H9 (cell line): ENCODE results near the gene TAF11L9. TPM values are rescaled to one million over a fixed set of nuclear protein-coding genes. Genes with fewer than 3 reads are reported as not detected.
"Not testable (repeated sequence)": the region's sequence is repeated elsewhere in the genome, so short reads cannot be mapped to it uniquely, and the experiment has no call there.

Source experiments
- DNase-seq: peaks from one replicate; pipeline ENCODE4 v3.0.0-alpha.2; 2017
- H2AFZ ChIP-seq: one replicate; pipeline ENCODE4 v1.6.1; 2013; ENCODE audit warnings: mild to moderate bottlenecking, low read length, control low read depth, moderate library complexity
- H2AK5ac ChIP-seq: 2 replicates; pipeline ENCODE4 v1.6.1; 2013; ENCODE audit warnings: low read length, control low read depth, mixed read lengths; ENCODE audit not compliant: insufficient read length
- H2BK120ac ChIP-seq: one replicate; pipeline ENCODE4 v1.6.1; 2013; ENCODE audit warnings: low read depth, mild to moderate bottlenecking, low read length, control low read depth, inconsistent platforms; ENCODE audit not compliant: poor library complexity, severe bottlenecking
- H2BK12ac ChIP-seq: 2 replicates; pipeline ENCODE4 v1.6.1; 2013; ENCODE audit warnings: low read length, control low read depth, mixed read lengths, low read depth; ENCODE audit not compliant: insufficient read length
- H2BK15ac ChIP-seq: 2 replicates; pipeline ENCODE4 v1.6.1; 2013; ENCODE audit warnings: low read depth, low read length, control low read depth
- H2BK20ac ChIP-seq: one replicate; pipeline ENCODE4 v1.6.1; 2013; ENCODE audit warnings: low read depth, mild to moderate bottlenecking, low read length, control low read depth, inconsistent platforms; ENCODE audit not compliant: poor library complexity, severe bottlenecking
- H2BK5ac ChIP-seq: 2 replicates; pipeline ENCODE4 v1.6.1; 2013; ENCODE audit warnings: low read length, control low read depth, mixed read lengths; ENCODE audit not compliant: insufficient read length
- H3K14ac ChIP-seq: 2 replicates; pipeline ENCODE4 v1.6.1; 2013; ENCODE audit warnings: low read length, control low read depth; ENCODE audit not compliant: insufficient read depth
- H3K18ac ChIP-seq: 2 replicates; pipeline ENCODE4 v1.6.1; 2013; ENCODE audit warnings: low read depth, mild to moderate bottlenecking, mixed read lengths, low read length, control low read depth; ENCODE audit not compliant: insufficient read length
- H3K23ac ChIP-seq: 2 replicates; pipeline ENCODE4 v1.6.1; 2013; ENCODE audit warnings: low read length, control low read depth, mixed read lengths, low read depth; ENCODE audit not compliant: insufficient read length
- H3K23me2 ChIP-seq: 2 replicates; pipeline ENCODE4 v1.6.1; 2013; ENCODE audit warnings: low read depth, mild to moderate bottlenecking, mixed read lengths, low read length, control low read depth; ENCODE audit not compliant: insufficient read length, poor library complexity, severe bottlenecking
- H3K27ac ChIP-seq: 2 replicates; pipeline ENCODE4 v1.5.1; 2013; ENCODE audit warnings: low read length, control low read depth, mixed read lengths, low read depth; ENCODE audit not compliant: insufficient read length
- H3K27me3 ChIP-seq: 2 replicates; pipeline ENCODE4 v1.6.1; 2013; ENCODE audit warnings: low read length, control low read depth, inconsistent platforms; ENCODE audit not compliant: insufficient read depth
- H3K4ac ChIP-seq: 2 replicates; pipeline ENCODE4 v1.6.1; 2013; ENCODE audit warnings: low read depth, mild to moderate bottlenecking, control low read depth, inconsistent platforms, low read length, moderate library complexity
- H3K4me1 ChIP-seq: 2 replicates; pipeline ENCODE4 v1.6.1; 2013; ENCODE audit warnings: low read length, control low read depth, inconsistent platforms; ENCODE audit not compliant: insufficient read depth
- H3K4me2 ChIP-seq: 2 replicates; pipeline ENCODE4 v1.6.1; 2013; ENCODE audit warnings: low read length, control low read depth, mixed read lengths; ENCODE audit not compliant: insufficient read length, insufficient read depth
- H3K56ac ChIP-seq: 2 replicates; pipeline ENCODE4 v1.6.1; 2013; ENCODE audit warnings: low read depth, mild to moderate bottlenecking, mixed read lengths, low read length, control low read depth; ENCODE audit not compliant: insufficient read length
- H3K79me1 ChIP-seq: 2 replicates; pipeline ENCODE4 v1.6.1; 2013; ENCODE audit warnings: low read depth, mild to moderate bottlenecking, moderate library complexity, low read length, control low read depth, inconsistent platforms; ENCODE audit not compliant: insufficient read depth, poor library complexity, severe bottlenecking
- H3K79me2 ChIP-seq: 2 replicates; pipeline ENCODE4 v1.6.1; 2013; ENCODE audit warnings: low read length, control low read depth, inconsistent platforms; ENCODE audit not compliant: insufficient read depth
- H3K9ac ChIP-seq: 2 replicates; pipeline ENCODE4 v1.6.1; 2013; ENCODE audit warnings: low read length, control low read depth, mixed read lengths; ENCODE audit not compliant: insufficient read length; ENCODE audit errors: extremely low read depth
- H3K9me3 ChIP-seq: one replicate; pipeline ENCODE4 v1.6.1; 2013; ENCODE audit warnings: low read depth, low read length, inconsistent platforms; ENCODE audit not compliant: control insufficient read depth
- H3T11ph ChIP-seq: one replicate; pipeline ENCODE4 v1.6.1; 2013; ENCODE audit warnings: mild to moderate bottlenecking, low read length, control low read depth, inconsistent platforms
- H4K20me1 ChIP-seq: one replicate; pipeline ENCODE4 v1.6.1; 2013; ENCODE audit not compliant: control insufficient read depth, insufficient read length, insufficient read depth
- H4K5ac ChIP-seq: 2 replicates; pipeline ENCODE4 v1.6.1; 2013; ENCODE audit warnings: low read depth, mild to moderate bottlenecking, mixed read lengths, low read length, control low read depth; ENCODE audit not compliant: insufficient read length
- H4K8ac ChIP-seq: replicated peaks from 2 replicates; pipeline ENCODE4 v1.6.1; 2013; ENCODE audit warnings: low read length, control low read depth, mixed read lengths, low read depth; ENCODE audit not compliant: insufficient read length
- H4K91ac ChIP-seq: 2 replicates; pipeline ENCODE4 v1.6.1; 2013; ENCODE audit warnings: low read depth, mild to moderate bottlenecking, moderate library complexity, mixed read lengths, low read length, control low read depth; ENCODE audit not compliant: insufficient read length
- H3K27ac Mint-ChIP-seq, 3 experiments: 2 replicates in 2 of 3; 3 replicates in 1 of 3; pipeline ENCODE4 v1.8.0; 2020 to 2021; ENCODE audit warnings: mixed read lengths in 3 of 3, mild to moderate bottlenecking in 1 of 3, moderate library complexity in 1 of 3
- H3K27me3 Mint-ChIP-seq: 2 replicates; pipeline ENCODE4 v1.8.0; 2021; ENCODE audit warnings: low read depth, mild to moderate bottlenecking, moderate library complexity, mixed read lengths
- H3K36me3 Mint-ChIP-seq, 3 experiments: 2 replicates in 2 of 3; 3 replicates in 1 of 3; pipeline ENCODE4 v1.8.0; 2020 to 2021; ENCODE audit warnings: low read depth in 3 of 3, mixed read lengths in 3 of 3; ENCODE audit not compliant: insufficient read depth in 1 of 3
- H3K4me1 Mint-ChIP-seq, 2 experiments: 2 replicates each; pipeline ENCODE4 v1.8.0; 2020; ENCODE audit warnings: mixed read lengths in 2 of 2
- H3K4me3 Mint-ChIP-seq, 2 experiments: 2 replicates in 1 of 2; 3 replicates in 1 of 2; pipeline ENCODE4 v1.8.0; 2020 to 2021; ENCODE audit warnings: mild to moderate bottlenecking in 2 of 2, mixed read lengths in 2 of 2, moderate library complexity in 1 of 2
- H3K9me3 Mint-ChIP-seq, 2 experiments: 2 replicates in 1 of 2; 3 replicates in 1 of 2; pipeline ENCODE4 v1.8.0; 2020; ENCODE audit warnings: mild to moderate bottlenecking in 2 of 2, mixed read lengths in 2 of 2, moderate library complexity in 1 of 2
- WGBS: extraction: QIAGEN DNeasy Blood & Tissue Kit; methylation state at CpG from one replicate; pipeline ENCODE4 v1.1.7; 2013; ENCODE audit warnings: missing lambda C conversion rate, low lambda C conversion rate, mixed read lengths; ENCODE audit not compliant: insufficient read length; ENCODE audit errors: extremely low coverage; 5-methylcytosine and 5-hydroxymethylcytosine counted together
- total RNA-seq: library from RNA; stranded (reverse); gene quantifications from 2 replicates; pipeline ENCODE4 v1.2.1, GENCODE V29; 2021
- TF ChIP-seq, protein P1 (sequence below): fragments of 200-600 bp; sonication (generic); conservative IDR thresholded peaks from 3 replicates; pipeline ENCODE4 v1.8.0; 2021; ENCODE audit warnings: antibody characterized with exemption, mild to moderate bottlenecking

TAF11L9 gene
- total RNA-seq, 1 experiment from 2014 or later, result not detected

DNA sequence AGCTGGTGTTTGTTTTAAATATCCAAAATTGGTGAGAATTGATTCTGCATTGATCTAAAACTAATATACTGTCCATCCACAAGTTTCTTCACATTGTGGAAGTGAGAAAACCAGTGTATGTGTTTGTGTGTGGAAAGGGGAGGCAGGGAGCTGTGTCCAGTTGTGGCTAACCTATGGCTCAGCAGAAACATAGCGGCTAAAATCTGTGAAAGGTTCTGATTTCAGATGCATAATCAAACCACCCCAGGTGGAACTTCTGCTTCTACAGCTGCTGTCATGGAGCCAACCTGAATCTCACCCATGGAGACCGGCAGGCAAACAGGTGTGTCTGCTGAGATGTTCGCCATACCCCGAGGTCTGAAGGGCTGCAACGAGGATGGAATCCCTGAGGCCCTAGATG is 40.0 kb upstream of the TAF11L9 start, which contains the start of gene TAF11L14:
TSS of gene TAF11L14 (plus strand) at position 301 of the 400 bp plus-strand sequence.
- peaks cover 0 to 2% of the 10 kb centered on the region in 2 experiments; a peak in 3 of 5 replicates for H3K9me3 Mint-ChIP-seq
- H2BK12ac ChIP-seq, result no peak within 1 kb of the TSS
- H3K18ac ChIP-seq, result no peak within 1 kb of the TSS
- no peak within 1 kb of the TSS for H3K56ac ChIP-seq
- no peak within 1 kb of the TSS for H2BK120ac ChIP-seq
- no peaks in the 10 kb centered on the region for H3K79me2 ChIP-seq
- H3K27ac ChIP-seq, result no peak within 1 kb of the TSS
- no peak within 1 kb of the TSS for H2AFZ ChIP-seq
- DNase-seq, result no peak
- H3K27me3 Mint-ChIP-seq, result no peaks in the 10 kb centered on the region
- TF ChIP-seq, protein P1, sequence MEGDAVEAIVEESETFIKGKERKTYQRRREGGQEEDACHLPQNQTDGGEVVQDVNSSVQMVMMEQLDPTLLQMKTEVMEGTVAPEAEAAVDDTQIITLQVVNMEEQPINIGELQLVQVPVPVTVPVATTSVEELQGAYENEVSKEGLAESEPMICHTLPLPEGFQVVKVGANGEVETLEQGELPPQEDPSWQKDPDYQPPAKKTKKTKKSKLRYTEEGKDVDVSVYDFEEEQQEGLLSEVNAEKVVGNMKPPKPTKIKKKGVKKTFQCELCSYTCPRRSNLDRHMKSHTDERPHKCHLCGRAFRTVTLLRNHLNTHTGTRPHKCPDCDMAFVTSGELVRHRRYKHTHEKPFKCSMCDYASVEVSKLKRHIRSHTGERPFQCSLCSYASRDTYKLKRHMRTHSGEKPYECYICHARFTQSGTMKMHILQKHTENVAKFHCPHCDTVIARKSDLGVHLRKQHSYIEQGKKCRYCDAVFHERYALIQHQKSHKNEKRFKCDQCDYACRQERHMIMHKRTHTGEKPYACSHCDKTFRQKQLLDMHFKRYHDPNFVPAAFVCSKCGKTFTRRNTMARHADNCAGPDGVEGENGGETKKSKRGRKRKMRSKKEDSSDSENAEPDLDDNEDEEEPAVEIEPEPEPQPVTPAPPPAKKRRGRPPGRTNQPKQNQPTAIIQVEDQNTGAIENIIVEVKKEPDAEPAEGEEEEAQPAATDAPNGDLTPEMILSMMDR, result no peak
- no peak within 1 kb of the TSS for H4K8ac ChIP-seq
- no peak within 1 kb of the TSS for H3K4ac ChIP-seq
- no peaks in the 10 kb centered on the region for H3K79me1 ChIP-seq
- H3K23me2 ChIP-seq, result no peaks in the 10 kb centered on the region
- no peak within 1 kb of the TSS for H2BK5ac ChIP-seq
- no peaks in the 10 kb centered on the region for H3K27me3 ChIP-seq
- WGBS, result no CpG with 5 or more reads among the region's 5 CpGs
- no peak within 1 kb of the TSS for H2BK20ac ChIP-seq
- no peak within 1 kb of the TSS for H3K23ac ChIP-seq
- no peaks in the 10 kb centered on the region for H4K20me1 ChIP-seq
- H3K4me1 Mint-ChIP-seq, result no peaks in the 10 kb centered on the region
- H3K36me3 Mint-ChIP-seq, result no peaks in the 10 kb centered on the region
- H3K4me1 ChIP-seq, result no peaks in the 10 kb centered on the region
- H3K14ac ChIP-seq, result no peak within 1 kb of the TSS
- H3K9ac ChIP-seq, result no peak within 1 kb of the TSS
- no peaks in the 10 kb centered on the region for H3K9me3 ChIP-seq
- no peak within 1 kb of the TSS for H2BK15ac ChIP-seq
- no peak within 1 kb of the TSS for H3K4me3 Mint-ChIP-seq
- no peak within 1 kb of the TSS for H4K5ac ChIP-seq
- no peak within 1 kb of the TSS for H4K91ac ChIP-seq
- H3K4me2 ChIP-seq, result no peak within 1 kb of the TSS
- no peak within 1 kb of the TSS for H3K27ac Mint-ChIP-seq
- H3T11ph ChIP-seq, result no peak within 1 kb of the TSS
- H2AK5ac ChIP-seq, result no peak within 1 kb of the TSS

DNA sequence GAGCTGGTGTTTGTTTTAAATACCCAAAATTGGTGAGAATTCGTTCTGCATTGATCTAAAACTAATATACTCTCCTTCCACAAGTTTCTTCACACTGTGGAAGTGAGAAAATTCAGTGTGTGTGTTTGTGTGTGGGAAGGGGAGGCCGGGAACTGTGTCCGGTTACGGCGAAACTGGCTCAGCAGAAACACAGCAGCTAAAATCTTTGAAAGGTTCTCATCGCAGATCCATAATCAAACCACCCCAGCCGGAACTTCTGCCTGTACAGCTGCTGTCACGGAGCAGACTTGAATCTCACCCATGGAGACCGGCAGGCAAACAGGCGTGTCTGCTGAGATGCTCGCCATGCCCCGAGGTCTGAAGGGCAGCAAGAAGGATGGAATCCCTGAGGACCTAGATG is 37.6 kb upstream of the TAF11L9 start, which contains the start of gene TAF11L13:
TSS of gene TAF11L13 (plus strand) at position 301 of the 400 bp plus-strand sequence.
- no CpG with 5 or more reads among the region's 12 CpGs for WGBS
- H3K27me3 ChIP-seq, H3K9ac ChIP-seq, H2BK12ac ChIP-seq, H3K4ac ChIP-seq, H3K27me3 Mint-ChIP-seq, H3K36me3 Mint-ChIP-seq, H3K4me3 Mint-ChIP-seq, H3K4me1 ChIP-seq, H3K23me2 ChIP-seq, H3K4me2 ChIP-seq, H2AK5ac ChIP-seq, H4K91ac ChIP-seq, H2BK20ac ChIP-seq, H3K27ac Mint-ChIP-seq, H3K23ac ChIP-seq, H4K20me1 ChIP-seq, H4K5ac ChIP-seq, H2BK120ac ChIP-seq, H3K9me3 ChIP-seq, H3K56ac ChIP-seq, H2AFZ ChIP-seq, H3K79me2 ChIP-seq, H4K8ac ChIP-seq, H3T11ph ChIP-seq, H3K79me1 ChIP-seq, H3K9me3 Mint-ChIP-seq, H3K14ac ChIP-seq, H3K27ac ChIP-seq, H2BK15ac ChIP-seq, DNase-seq, H2BK5ac ChIP-seq, H3K4me1 Mint-ChIP-seq, H3K18ac ChIP-seq: not testable (repeated sequence)
